GM21447 (cell line): ENCODE measurements around the gene ABCC9.

Experiments used
- ATAC-seq: cut with Tn5 transposase; IDR thresholded peaks from one replicate; pipeline ENCODE4 v1.9.1; 2021; ENCODE audit not compliant: unreplicated experiment

Gene ABCC9

DNA sequence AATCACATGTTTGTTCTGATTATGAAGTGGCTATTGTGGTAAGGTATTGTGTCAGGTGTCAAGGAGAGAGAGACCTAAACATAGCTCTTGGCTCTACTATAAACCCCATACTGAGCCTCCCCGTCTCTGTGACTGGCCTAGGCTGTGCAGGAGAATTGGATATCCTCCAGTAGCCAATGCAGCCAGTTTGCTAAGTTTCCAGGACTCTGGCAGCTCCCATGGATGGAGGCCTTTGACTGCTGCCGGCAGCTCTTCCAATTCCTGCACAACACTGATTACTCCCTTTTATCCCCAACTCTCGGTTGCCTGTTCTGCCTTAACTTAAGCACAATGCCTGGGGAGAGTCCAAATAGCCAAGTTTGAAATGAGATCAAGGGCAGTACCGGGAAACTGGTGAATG, 59.3 kb downstream of the ABCC9 start:
- no peak for ATAC-seq

DNA sequence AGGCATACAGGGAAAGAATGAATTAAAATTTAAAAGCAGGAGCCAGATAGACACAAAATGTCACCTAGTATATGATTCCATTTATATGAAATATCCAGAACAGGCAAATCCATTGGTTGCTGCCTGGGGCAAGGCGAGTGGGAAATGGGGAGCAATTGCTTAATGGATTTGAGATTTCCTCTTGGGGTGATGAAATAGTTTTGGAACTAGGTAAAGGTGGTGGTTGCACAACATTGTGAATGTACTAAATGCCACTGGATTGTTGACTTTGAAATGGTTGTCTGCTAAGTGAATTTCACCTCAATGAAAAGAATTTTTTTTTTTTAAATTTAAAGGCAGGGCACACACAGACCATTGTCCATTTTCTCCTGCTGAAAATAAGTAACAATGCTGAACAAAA, 61.9 kb downstream of the ABCC9 start:
- no peak for ATAC-seq

DNA sequence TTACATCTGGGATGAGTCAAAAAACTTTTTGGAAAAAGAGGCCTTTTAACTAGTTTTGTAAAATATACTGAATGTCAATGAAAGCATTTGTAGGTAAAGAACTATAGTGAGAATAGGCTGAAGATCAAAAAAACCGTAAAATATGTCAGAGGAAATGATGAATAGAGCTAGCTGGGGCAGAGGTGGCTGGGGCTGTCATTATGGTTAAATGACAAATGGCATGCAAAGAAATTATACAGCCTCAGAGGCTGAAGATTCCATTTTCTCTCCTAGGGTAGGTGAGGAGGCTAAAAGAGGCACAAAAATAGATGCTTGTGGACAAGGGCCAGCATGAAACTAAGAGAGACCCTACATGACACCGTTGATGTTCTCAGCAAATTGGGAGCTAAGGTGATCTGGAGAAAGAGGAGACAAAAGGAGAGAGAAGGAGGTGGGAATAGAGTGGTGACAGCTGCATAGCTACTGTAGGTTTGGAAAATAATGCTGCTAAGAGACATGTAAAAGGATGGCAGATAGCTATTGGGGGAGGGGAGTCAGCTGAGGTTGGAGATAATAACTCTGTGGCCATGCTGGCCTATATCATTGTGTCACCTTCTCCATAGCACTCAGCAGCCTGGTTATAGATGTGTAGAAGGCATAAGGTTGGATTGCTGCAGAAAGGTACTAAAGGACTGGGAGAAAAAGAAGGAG, 63.8 kb downstream of the ABCC9 start:
- ATAC-seq = no peak

DNA sequence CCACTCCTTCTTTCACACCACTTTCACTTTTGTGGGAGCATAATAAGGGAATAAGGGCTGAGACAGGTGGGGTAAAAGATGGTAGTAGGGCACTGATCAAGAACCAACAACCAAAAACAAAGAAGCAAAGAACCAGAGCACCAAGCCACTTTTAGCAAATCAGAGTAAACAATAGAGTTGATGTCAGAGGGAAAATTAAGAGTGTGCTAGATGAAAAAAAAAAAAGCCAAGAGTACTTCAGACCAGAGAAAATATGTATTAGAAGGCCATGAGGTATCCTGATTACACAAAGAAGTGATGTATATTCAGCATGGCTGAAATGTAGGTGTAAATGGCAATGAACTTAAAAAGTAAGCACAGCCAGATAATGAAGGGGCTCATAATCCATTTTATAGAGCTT, 75.4 kb downstream of the ABCC9 start:
- ATAC-seq = no peak

DNA sequence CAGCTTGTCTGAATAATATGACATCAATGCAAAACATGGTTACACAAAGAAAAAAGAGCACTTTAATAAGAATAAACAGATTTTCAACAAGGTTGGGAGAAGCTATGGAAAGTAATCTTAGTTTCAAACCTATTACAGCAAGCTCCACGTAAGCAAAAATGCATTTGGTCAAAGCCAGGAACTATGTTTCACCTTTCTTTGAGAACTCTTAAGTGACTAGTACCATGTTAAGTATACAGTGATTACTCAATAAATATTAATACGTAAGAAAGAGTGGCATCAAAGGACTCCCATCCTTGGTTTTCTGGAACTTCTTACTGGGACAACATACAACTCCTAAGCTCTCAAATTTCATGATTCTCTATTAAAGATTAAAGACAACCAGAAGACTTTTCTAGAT, 80.7 kb downstream of the ABCC9 start:
- ATAC-seq = no peak

DNA sequence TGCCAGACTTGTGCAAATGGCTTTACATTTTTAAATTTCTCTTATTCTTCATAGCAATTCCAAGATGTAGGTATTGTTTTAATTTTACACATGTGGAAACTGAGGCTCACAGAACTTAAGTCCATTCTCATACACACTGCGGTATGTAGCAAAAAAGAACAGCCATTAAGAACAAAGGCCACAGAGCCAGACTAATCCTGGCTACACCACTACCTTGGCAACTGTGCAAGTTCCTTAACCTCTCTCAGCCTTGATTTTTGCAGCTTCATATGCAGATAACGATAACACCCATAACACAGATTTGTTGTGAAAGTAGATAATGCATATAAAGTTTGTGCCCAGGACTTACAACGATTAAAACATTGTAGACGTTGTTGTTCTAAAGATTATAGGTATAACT, 81.1 kb downstream of the ABCC9 start:
- no peak for ATAC-seq

DNA sequence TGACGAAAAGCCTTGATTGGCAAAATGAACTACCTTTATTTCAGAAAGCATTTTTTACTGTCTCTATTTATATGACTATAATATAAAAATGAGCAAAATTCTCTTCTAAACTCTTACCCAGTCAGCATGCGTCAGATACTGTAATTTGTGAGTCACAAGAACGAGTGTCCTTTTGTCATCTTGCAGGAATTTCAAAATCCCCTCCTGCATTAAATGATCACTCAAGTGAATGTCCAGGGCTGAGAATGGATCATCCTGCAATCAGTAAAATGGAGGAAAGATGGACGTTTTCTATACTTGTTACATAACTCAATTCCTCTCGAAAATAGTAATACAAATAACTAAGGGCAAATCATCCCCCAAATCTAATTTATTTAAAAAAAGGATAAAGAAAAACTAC, 89.0 kb downstream of the ABCC9 start:
- no peak for ATAC-seq

DNA sequence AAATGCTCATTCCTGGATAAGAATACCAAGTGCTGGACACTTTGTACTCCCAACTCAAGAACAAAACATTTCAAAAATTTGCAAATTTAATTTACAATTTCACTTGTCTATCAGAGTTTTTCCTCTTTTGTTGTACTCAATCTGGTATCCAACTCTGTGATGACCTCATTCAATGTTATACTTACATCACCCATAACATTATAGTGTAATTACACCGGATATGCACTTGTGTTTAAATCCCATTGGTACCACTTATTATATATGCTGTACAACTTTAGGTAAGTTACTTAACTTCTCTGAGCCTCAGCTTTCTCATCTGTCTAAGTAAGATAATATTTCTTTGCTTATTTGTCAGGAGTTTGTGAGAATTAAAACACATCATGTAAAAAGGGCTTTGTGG, 90.1 kb downstream of the ABCC9 start:
- ATAC-seq = no peak

DNA sequence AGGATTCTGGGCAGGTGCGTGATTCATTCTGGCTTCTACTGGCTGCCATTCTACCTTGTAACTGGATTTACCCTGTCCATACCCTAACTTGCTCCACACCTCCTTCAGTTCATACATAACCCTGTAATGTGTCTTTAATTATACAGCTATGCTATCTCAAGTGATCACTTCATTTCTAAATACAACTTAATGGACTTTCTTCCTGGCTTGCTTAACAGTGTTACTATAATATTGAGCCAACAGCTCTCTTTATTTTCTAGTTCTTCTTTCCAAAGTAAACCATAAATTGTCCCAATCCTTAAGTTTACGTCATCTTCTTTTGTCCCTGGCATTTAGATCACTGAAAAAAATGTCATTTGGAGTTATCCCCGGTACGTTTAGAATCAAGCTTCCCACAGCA, 90.8 kb downstream of the ABCC9 start:
- ATAC-seq = no peak

DNA sequence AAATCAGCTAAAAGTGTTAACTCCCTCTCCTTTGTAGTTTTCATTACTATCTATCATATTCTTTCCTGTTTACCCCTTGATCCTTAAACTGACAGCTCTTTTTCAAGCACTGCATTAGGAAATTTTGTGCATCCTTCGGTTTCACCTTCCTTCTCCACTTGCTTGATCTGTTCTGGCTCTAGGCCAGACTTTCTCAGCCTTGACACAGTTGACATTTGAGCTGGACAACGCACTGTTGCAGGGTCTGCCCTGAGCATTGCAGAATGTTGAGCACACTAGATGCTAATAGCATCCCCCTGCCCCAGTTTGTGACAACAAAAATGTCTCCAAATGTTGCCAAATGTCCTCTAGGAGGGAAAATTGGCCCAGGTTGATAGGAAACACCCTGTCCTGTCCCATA, 91.3 kb downstream of the ABCC9 start:
- ATAC-seq = no peak

DNA sequence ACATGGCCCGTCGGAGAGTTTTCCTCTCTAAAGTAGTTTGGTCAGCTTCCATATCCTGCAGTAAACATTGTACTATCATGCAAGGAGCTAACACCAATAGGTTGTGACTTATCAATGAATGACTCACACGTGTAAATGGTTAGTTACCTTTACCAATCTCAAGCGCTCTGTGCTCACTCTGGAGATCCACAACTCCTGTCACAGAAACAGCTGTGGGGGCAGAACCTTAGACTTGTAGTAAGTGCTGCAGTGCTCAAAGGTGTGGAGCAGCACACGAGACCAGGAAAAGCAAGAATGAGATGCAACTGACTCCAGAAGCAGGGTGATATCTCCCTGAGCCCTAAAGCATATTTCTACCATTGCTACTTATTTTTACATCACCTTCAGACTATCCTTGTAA, 93.0 kb downstream of the ABCC9 start:
- no peak for ATAC-seq

DNA sequence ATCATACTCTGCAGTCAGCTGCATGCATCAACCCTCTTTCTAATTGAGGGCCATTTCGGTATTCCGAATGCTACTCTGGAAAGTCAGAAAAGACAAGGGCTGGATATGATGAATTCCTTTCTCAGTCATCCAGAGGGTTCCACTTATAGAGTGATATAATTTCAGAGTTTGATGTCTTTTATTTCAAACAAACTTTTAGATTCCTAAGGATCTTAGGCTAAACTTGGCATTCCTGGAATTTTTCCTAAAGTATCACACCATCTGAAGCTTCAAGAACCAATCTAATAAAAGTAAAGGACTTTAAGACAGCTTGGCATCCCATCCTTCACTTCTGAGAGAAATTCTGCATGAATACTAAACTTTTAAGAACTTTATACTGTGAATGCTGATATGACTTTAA, 97.4 kb downstream of the ABCC9 start:
- no peak for ATAC-seq

DNA sequence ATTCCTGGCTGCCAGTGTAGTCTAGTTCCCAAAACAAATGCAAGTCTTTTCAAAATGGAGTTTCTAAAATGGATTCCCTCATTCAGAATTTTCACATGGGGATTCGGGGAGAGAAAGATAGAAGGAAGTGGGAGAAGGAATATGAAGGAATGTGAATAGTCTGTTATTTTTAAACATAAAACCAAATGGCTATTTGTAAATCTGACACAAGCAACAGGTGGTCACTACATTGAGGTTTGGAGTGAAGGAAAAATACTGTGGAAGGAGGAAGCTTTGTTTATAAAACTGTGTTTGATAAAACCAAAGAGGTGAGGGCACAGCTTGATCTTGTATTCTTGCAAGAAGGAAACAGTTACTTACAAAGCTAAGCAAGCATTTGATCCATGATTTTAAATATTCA, 101.5 kb downstream of the ABCC9 start:
- ATAC-seq = no peak

DNA sequence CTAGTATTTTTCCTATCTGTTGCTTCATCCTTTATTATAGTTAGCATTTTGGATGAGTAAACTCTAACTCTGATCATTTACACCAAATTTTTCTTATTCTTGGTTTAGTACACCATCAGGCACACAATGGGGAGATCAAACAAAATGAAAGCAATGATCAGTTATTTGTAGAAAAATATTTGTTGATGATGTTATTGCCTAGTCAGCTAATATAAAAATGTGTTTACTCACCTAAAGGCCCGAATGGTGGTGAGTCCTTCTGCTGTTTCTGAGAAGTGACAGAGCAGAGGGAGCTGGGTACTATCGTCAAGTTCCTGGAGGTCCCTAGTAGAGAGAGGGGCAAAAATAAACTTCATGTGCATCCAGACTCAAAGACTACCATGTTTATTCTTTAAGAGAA, 103.4 kb downstream of the ABCC9 start:
- ATAC-seq = no peak

DNA sequence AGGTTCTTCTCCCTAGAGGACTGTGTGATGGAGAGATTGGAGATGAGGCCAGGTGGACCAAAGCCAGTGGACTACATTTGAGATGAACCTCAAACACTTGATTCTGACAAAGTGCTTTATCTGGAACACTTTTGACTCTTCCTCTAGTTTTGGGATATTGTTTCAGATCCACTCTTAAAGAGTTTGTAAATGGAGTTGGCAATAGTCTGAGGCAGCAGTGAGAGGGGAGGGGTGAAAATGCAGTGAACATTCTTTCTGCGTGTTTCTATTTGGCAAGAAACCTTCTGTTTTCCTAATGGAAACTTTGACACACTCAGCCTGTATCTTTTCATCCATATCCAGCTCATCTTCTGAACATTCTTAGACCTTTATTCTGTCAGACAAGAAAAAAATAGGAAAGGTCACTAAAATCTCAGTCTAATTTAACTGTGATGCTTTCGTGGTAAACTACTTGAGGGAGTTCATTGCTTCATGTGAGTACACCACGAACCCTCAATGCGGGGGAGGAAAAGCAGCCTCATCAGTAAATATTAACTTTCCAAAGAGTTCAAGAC, 109.4 kb downstream of the ABCC9 start:
- no peak for ATAC-seq

DNA sequence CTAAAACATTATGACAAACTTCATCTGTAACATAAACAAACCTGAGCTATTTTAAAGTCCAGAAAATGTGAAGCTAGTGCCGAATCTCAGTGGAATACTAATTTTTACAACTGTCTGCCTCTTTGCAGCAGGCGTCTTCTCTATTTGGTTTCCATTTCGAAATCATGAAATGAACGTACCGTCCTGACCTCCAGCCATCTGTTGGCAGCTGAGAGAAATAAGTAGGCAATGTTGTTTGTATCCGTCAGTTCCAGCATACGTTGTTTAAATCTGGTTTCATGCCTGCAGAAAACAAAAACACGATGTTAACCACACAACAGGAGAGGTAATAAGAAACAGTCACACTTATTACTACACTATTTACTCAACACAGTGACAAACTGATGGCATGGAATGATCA, 112.4 kb downstream of the ABCC9 start:
- ATAC-seq = no peak

DNA sequence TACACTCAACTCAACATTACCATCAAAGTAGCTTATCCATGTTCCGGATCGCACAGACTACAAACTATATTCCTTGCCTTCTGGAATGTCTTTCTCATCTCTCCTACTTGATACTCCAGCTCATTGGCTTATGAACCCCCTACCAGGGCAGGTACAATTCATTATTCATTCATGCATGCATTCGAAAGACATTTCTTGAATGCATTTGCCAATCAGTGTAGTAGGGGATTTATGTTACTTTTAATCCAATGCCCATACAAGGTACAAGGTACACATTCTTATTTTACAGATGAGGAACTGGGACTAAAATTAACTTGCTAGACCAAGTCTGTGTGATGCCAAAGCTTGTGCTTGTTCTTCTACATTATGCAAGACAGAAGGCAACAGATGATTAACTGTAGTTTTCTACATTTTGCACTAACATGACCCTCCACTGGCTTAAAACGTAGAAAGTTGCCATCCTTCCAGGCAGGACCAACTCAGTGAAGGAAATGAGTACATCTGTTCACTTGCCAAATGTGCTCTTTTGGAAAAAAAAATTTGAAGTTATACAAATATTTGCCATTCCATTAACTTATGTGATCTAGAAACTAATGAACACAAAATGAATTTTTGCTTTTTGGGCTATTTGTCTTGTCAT, 113.0 kb downstream of the ABCC9 start:
- no peak for ATAC-seq

DNA sequence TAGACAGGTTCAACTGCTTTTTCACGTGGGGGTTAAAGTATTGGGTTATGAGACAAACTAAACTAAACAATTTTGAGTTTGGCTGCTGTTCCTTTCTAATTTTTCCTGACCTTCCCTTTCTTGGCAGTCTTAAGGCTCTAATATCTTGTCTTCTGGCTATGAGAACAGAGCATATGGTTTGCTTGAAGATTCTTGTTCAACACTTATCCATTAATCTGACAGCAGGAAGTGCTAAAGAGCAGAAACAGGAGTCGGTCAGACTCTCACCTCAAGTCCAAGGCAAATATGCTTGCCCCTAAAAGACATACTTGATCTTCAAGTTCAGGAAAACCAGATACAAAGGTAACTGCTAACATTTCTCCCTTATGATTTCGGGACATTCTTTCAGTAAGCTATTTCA, 114.1 kb downstream of the ABCC9 start:
- no peak for ATAC-seq

DNA sequence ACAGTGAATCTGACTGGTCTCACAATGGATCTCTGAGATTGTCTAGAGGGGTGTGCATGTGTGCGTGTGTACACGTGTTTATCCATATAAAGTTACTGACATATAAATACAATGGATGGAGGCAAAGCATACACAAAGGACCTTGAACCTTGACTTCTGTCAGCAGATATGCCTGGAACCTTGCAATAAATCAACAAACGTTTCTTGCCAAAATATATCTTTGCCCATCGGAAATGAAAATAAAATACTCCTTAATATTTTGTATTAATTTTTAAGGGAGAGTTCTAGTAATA, 114.7 kb downstream of the ABCC9 start:
- ATAC-seq = no peak

DNA sequence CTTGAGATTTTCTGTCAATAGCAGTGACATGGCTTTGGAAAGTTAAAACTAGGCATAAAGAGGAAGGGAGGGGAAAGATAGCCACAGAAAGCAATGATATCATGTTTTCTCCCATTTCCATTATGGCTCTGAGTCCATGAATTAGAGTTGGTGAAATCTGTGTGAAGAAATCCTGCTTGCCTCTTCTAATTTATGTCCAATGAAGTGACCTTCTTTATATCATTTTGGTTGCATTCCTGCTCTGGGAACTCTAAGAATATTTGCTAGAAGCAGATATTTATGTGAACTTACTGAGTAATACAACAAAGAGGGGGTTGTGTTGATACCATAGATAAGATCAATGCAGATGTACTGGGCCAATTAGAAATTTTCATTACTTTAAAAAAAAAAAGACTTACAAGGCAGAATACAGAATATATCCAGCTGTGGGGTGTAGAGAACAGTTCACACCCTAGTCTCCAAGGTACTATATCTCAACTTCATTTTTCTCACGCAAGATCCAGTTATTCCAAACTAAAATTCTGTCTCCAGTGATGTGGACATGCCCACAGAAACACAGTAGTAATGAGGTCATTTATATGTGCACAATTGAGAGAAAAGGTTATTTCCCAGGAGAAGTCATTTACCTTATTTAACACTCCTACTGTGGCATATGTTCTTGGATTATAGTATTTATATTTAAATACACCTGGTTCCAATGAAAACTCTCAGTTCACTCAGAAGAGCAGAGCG, 115.2 kb downstream of the ABCC9 start:
- ATAC-seq = no peak

DNA sequence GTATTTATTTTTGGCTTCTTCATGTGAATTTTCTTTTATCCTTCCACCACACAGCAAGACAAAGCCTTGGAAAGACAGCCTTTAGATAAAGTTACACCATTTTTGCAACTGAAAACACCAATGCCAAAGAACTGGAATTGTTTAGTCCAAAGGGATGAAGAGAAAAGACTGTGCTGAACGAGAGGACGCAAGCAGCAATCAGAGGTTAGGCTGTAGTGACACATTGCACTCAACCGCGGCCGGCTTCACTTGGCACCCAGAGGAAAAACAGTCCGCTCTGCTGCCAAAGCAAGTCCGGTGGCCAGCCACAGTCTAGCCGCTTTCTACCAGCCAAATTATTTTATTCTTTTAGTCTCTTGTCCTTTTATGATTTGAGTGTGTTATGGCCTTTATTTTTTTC, 117.6 kb downstream of the ABCC9 start:
- ATAC-seq = no peak

DNA sequence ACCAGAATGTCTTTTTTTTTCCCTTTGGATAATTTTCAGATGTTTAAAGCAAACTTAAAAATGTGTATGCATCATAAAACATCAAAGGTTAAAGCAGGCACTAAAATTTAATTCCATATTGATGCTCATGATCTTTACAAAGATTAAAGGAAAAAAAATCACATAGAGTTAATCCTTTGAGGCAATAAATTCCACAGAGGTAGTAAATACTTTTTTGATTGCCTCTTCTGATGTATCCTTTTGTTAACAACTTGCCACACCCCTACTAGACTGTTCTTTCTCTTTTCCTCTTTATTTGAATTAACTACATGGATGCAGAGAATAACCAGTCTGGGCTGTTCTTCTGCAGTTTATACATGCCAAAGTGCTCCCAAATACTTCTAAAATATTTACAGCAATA, 121.5 kb downstream of the ABCC9 start:
- no peak for ATAC-seq
